Progenitor cell of endocrine pancreas (in vitro differentiated cells): ENCODE results near the gene MPHOSPH6. TPM values are rescaled to one million over a fixed set of nuclear protein-coding genes. Genes with fewer than 3 reads are reported as not detected.
A peak's percentile ranks its signal among the peaks of the same experiment; 100 is the strongest.

ENCODE experiments used
- DNase-seq: peaks from one replicate; pipeline ENCODE4 v3.0.0; 2021; ENCODE audit warnings: low spot score; ENCODE audit not compliant: unreplicated experiment
- H3K27ac Mint-ChIP-seq: 2 replicates; pipeline ENCODE4 v1.8.0; 2021; ENCODE audit warnings: mild to moderate bottlenecking, moderate library complexity, mixed read lengths
- H3K27me3 Mint-ChIP-seq: 2 replicates; pipeline ENCODE4 v1.8.0; 2021; ENCODE audit warnings: mixed read lengths
- H3K36me3 Mint-ChIP-seq: 2 replicates; pipeline ENCODE4 v1.8.0; 2022; ENCODE audit warnings: mixed read lengths; ENCODE audit not compliant: insufficient read depth
- H3K4me1 Mint-ChIP-seq: 2 replicates; pipeline ENCODE4 v1.8.0; 2021; ENCODE audit warnings: low read depth, mixed read lengths
- H3K4me3 Mint-ChIP-seq: 2 replicates; pipeline ENCODE4 v1.8.0; 2021; ENCODE audit warnings: low read depth, mild to moderate bottlenecking, moderate library complexity, mixed read lengths
- H3K9me3 Mint-ChIP-seq: 2 replicates; pipeline ENCODE4 v1.8.0; 2021; ENCODE audit warnings: low read depth, mixed read lengths
- CTCF ChIP-seq: fragments of 200-600 bp; sonication (generic); IDR thresholded peaks from one replicate; pipeline ENCODE4 v1.5.0; 2021; ENCODE audit warnings: antibody characterized with exemption, mild to moderate bottlenecking; ENCODE audit not compliant: unreplicated experiment
- total RNA-seq: library from RNA; stranded (reverse); gene quantifications from 2 replicates; pipeline ENCODE4 v1.2.1, GENCODE V29; 2021

The MPHOSPH6 gene
- total RNA-seq, 1 donor from 2014 or later = 41.9 TPM

- Mint-ChIP-seq H3K27ac (peak overlapping the region; percentile 3), H3K27me3 (peaks cover 4% of the 10 kb centered on the region), H3K9me3 (no peaks in the 10 kb centered on the region), H3K4me3 (no peak overlapping the region), H3K36me3 (no peaks in the 10 kb centered on the region), H3K4me1 (peaks cover 19% of the 10 kb centered on the region)
- TF ChIP-seq CTCF = no peak
- no peak for DNase-seq
Observed at GRCh38 chr16:82201351-82201750, 31.3 kb upstream of the MPHOSPH6 start.

GRCh38 chr16:82199209-82199608, 29.2 kb upstream of the MPHOSPH6 start:
- Mint-ChIP-seq H3K4me1 (peaks cover 30% of the 10 kb centered on the region), H3K36me3 (no peaks in the 10 kb centered on the region), H3K27ac (no peak overlapping the region), H3K27me3 (peaks cover 4% of the 10 kb centered on the region), H3K4me3 (no peak overlapping the region), H3K9me3 (no peaks in the 10 kb centered on the region)
- no peak for DNase-seq
- no peak for TF ChIP-seq CTCF

GRCh38 chr16:82197540-82198240, 27.7 kb upstream of the MPHOSPH6 start:
- DNase-seq = no peak
- Mint-ChIP-seq H3K27me3 (peaks cover 4% of the 10 kb centered on the region), H3K36me3 (no peaks in the 10 kb centered on the region), H3K4me1 (peaks cover 29% of the 10 kb centered on the region), H3K27ac (no peak overlapping the region), H3K9me3 (no peaks in the 10 kb centered on the region), H3K4me3 (no peak overlapping the region)
- no peak for TF ChIP-seq CTCF

GRCh38 chr16:82195917-82196494, 26.0 kb upstream of the MPHOSPH6 start:
- DNase-seq = no peak
- H3K27me3 Mint-ChIP-seq = peaks cover 4% of the 10 kb centered on the region
- H3K36me3 Mint-ChIP-seq = no peaks in the 10 kb centered on the region
- H3K9me3 Mint-ChIP-seq = no peaks in the 10 kb centered on the region
- H3K4me1 Mint-ChIP-seq = peaks cover 16% of the 10 kb centered on the region
- TF ChIP-seq CTCF = no peak
- peak overlapping the region; percentile 2 for H3K27ac Mint-ChIP-seq
- no peak overlapping the region for H3K4me3 Mint-ChIP-seq

GRCh38 chr16:82194086-82194485, 24.1 kb upstream of the MPHOSPH6 start:
- TF ChIP-seq CTCF = no peak
- no peak overlapping the region for H3K27ac Mint-ChIP-seq
- H3K27me3 Mint-ChIP-seq = peaks cover 7% of the 10 kb centered on the region
- H3K4me3 Mint-ChIP-seq = no peak overlapping the region
- DNase-seq = no peak
- peaks cover 15% of the 10 kb centered on the region for H3K4me1 Mint-ChIP-seq
- H3K36me3 Mint-ChIP-seq = no peaks in the 10 kb centered on the region
- H3K9me3 Mint-ChIP-seq = no peaks in the 10 kb centered on the region
